HG02943 (cell line): Measurements from ENCODE around the gene GTF2E1.

Source experiments
- ATAC-seq: cut with Tn5 transposase; IDR thresholded peaks from one replicate; pipeline ENCODE4 v1.9.1; 2021; ENCODE audit warnings: mild to moderate bottlenecking, low read depth, moderate library complexity; ENCODE audit not compliant: unreplicated experiment

Gene GTF2E1

GRCh38 chr3:120796976-120797375 lies 54.4 kb downstream of the GTF2E1 start:
- ATAC-seq: no peak

- ATAC-seq: no peak
These were observed 55.3 kb downstream of the GTF2E1 start for GRCh38 chr3:120797857-120798256.

- ATAC-seq: no peak
These were observed 55.8 kb downstream of the GTF2E1 start for GRCh38 chr3:120798346-120798745.

GRCh38 chr3:120800625-120801024 lies 58.1 kb downstream of the GTF2E1 start:
- no peak for ATAC-seq

- no peak for ATAC-seq
These were observed 58.9 kb downstream of the GTF2E1 start for GRCh38 chr3:120801484-120801883.

GRCh38 chr3:120802916-120803315 lies 60.4 kb downstream of the GTF2E1 start:
- no peak for ATAC-seq

- no peak for ATAC-seq
These were observed 74.2 kb downstream of the GTF2E1 start for GRCh38 chr3:120816728-120817127.

- no peak for ATAC-seq
These were observed 78.2 kb downstream of the GTF2E1 start for GRCh38 chr3:120820748-120821147.

- ATAC-seq: no peak
These were observed 78.9 kb downstream of the GTF2E1 start for GRCh38 chr3:120821426-120821825.

- no peak for ATAC-seq
These were observed 80.6 kb downstream of the GTF2E1 start for GRCh38 chr3:120823156-120823555.

GRCh38 chr3:120824613-120825012 lies 82.1 kb downstream of the GTF2E1 start:
- ATAC-seq: no peak

GRCh38 chr3:120828796-120829195 lies 86.3 kb downstream of the GTF2E1 start:
- no peak for ATAC-seq

GRCh38 chr3:120831066-120831465 lies 88.5 kb downstream of the GTF2E1 start:
- no peak for ATAC-seq
